HepG2 (cell line): ENCODE data around the gene ZNF382. TPM values are rescaled to one million over a fixed set of nuclear protein-coding genes. Genes with fewer than 3 reads are reported as not detected.

Experiments
- ARNT ChIP-seq: fragments of 450-650 bp; IDR thresholded peaks from 2 replicates; pipeline ENCODE4 v1.6.1; 2017
- JARID2 ChIP-seq: sonication (generic); formaldehyde crosslinking; IDR thresholded peaks from 2 replicates; pipeline ENCODE4 v1.8.1; 2023; ENCODE audit warnings: missing genetic modification reagents, inconsistent platforms; ENCODE audit not compliant: insufficient replicate concordance
- MAZ ChIP-seq, 2 experiments: sonication (generic) in 1 of 2; formaldehyde crosslinking in 1 of 2; IDR thresholded peaks; 2 replicates each; pipeline versions ENCODE4 v1.5.0 to v1.6.1; 2012 to 2020; ENCODE audit warnings: low read depth in 2 of 2, mild to moderate bottlenecking in 2 of 2, borderline replicate concordance in 1 of 2, improper control_type of control experiment in 1 of 2, low read length in 1 of 2, missing genetic modification reagents in 1 of 2, moderate library complexity in 1 of 2
- MEIS1 ChIP-seq: sonication (generic); formaldehyde crosslinking; IDR thresholded peaks from 2 replicates; pipeline ENCODE4 v1.9.0; 2021; ENCODE audit warnings: mild to moderate bottlenecking, missing genetic modification reagents, moderate library complexity, borderline replicate concordance
- PAX8 ChIP-seq: sonication (generic); formaldehyde crosslinking; IDR thresholded peaks from 2 replicates; pipeline ENCODE4 v1.8.0; 2022; ENCODE audit warnings: mild to moderate bottlenecking, missing genetic modification reagents, borderline replicate concordance
- PHF20 ChIP-seq: sonication (generic); formaldehyde crosslinking; IDR thresholded peaks from 2 replicates; pipeline ENCODE4 v1.5.0; 2020; ENCODE audit warnings: mild to moderate bottlenecking, missing genetic modification reagents
- RBAK ChIP-seq: sonication (generic); formaldehyde crosslinking; IDR thresholded peaks from 2 replicates; pipeline ENCODE4 v1.5.1; 2020; ENCODE audit warnings: mild to moderate bottlenecking, missing genetic modification reagents
- SPEN ChIP-seq: sonication (generic); formaldehyde crosslinking; IDR thresholded peaks from 2 replicates; pipeline ENCODE4 v1.5.1; 2020; ENCODE audit warnings: low read depth, mild to moderate bottlenecking, missing genetic modification reagents
- ZNF124 ChIP-seq: sonication (generic); formaldehyde crosslinking; IDR thresholded peaks from 2 replicates; pipeline ENCODE4 v1.4.0; 2020; ENCODE audit warnings: missing genetic modification reagents
- ZNF20 ChIP-seq: sonication (generic); formaldehyde crosslinking; IDR thresholded peaks from 2 replicates; pipeline ENCODE4 v1.4.0; 2020; ENCODE audit warnings: mild to moderate bottlenecking, moderate library complexity, missing genetic modification reagents
- ZNF234 ChIP-seq: sonication (generic); formaldehyde crosslinking; conservative IDR thresholded peaks from 2 replicates; pipeline ENCODE4 v1.5.1; 2020; ENCODE audit warnings: mild to moderate bottlenecking, missing genetic modification reagents
- ZNF550 ChIP-seq: sonication (generic); formaldehyde crosslinking; IDR thresholded peaks from 2 replicates; pipeline ENCODE4 v1.4.0; 2020; ENCODE audit warnings: mild to moderate bottlenecking, missing genetic modification reagents, borderline replicate concordance
- polyA plus RNA-seq, 8 experiments: library from polyadenylated mRNA; depleted of rRNA in 3 of 8; stranded (reverse) in 7 of 8; unstranded in 1 of 8; fragments of >200 nt; fragmentation: Illumina TruSeq in 4 of 8; extraction: Trizol in 4 of 8; gene quantifications; 2 replicates each; pipeline versions ENCODE4 v1.2.1 to v1.2.3, GENCODE V29; 2011 to 2016; ENCODE audit warnings: low read depth in 4 of 8, missing spikeins in 1 of 8, mixed read lengths in 1 of 8; ENCODE audit not compliant: insufficient read depth in 1 of 8
- total RNA-seq, 5 experiments: library from RNA; depleted of rRNA; stranded (reverse); fragments of >200 nt; fragmentation: Illumina TruSeq; extraction: Trizol; gene quantifications; 2 replicates each; pipeline ENCODE4 v1.2.3, GENCODE V29; 2016; ENCODE audit warnings: low read depth in 1 of 5
- TF ChIP-seq, protein P1 (sequence below): sonication (generic); formaldehyde crosslinking; IDR thresholded peaks from 2 replicates; pipeline ENCODE4 v1.5.1; 2020; ENCODE audit warnings: missing genetic modification reagents, mild to moderate bottlenecking, borderline replicate concordance
- TF ChIP-seq, protein P2 (sequence below): sonication (generic); formaldehyde crosslinking; IDR thresholded peaks from 2 replicates; pipeline ENCODE4 v1.8.0; 2023; ENCODE audit warnings: mild to moderate bottlenecking, missing genetic modification reagents
- TF ChIP-seq, protein P3 (sequence below): IDR thresholded peaks from 2 replicates; pipeline ENCODE4 v1.6.1; 2016; ENCODE audit warnings: low read depth

ZNF382 gene
- total and polyA plus RNA-seq, 2 of the 13 experiments (the other 11 are each of a cell fraction or from before 2014, with no cell fraction given), result 2.3 to 6.8 TPM

DNA sequence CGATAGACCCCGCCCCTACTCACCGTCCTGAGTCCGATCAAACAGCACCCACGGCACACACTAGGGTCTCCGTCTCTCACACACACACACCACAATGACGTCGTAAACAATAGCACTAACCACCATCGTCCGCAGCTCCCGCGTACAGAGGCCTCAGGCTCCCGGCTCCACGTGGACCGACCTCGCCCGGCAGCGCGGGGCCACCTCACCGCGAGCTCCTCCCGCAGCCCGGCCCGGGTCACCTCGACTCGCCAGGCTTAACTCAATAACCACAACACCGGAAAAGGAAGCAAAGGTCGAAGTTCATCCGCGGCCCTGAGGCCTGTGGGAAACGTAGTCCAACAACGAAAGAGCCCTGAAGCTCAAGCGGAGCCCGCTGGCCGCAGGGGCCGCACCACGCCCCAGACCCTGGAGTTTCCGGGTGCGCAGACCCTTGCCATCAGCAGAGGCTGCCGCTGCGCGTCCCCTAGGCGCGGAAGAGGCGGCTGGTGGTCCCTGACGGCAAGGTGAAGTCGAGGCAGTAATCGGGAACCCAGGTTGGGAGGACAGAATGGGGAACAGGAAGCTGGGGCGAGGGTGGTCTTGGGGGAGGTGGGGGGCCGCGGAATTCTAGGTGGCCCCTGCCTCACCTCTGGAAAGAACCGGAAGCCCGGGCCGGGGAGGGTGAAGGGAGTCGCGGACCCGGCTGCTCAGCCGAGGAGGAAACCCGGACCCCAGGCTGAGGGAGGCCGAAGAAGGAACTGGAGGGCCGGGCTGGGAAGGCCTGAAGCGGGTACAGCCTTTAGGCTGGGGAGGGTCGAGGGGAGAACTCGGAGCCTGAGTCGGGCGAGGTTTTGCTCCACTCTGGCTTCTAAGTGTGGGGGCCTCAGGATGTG lies 31.9 kb upstream of the ZNF382 start, which contains the start of gene ZNF529 (continued):
- TF ChIP-seq, protein P1, sequence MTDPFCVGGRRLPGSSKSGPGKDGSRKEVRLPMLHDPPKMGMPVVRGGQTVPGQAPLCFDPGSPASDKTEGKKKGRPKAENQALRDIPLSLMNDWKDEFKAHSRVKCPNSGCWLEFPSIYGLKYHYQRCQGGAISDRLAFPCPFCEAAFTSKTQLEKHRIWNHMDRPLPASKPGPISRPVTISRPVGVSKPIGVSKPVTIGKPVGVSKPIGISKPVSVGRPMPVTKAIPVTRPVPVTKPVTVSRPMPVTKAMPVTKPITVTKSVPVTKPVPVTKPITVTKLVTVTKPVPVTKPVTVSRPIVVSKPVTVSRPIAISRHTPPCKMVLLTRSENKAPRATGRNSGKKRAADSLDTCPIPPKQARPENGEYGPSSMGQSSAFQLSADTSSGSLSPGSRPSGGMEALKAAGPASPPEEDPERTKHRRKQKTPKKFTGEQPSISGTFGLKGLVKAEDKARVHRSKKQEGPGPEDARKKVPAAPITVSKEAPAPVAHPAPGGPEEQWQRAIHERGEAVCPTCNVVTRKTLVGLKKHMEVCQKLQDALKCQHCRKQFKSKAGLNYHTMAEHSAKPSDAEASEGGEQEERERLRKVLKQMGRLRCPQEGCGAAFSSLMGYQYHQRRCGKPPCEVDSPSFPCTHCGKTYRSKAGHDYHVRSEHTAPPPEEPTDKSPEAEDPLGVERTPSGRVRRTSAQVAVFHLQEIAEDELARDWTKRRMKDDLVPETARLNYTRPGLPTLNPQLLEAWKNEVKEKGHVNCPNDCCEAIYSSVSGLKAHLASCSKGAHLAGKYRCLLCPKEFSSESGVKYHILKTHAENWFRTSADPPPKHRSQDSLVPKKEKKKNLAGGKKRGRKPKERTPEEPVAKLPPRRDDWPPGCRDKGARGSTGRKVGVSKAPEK, result no peak
- TF ChIP-seq, protein P2, sequence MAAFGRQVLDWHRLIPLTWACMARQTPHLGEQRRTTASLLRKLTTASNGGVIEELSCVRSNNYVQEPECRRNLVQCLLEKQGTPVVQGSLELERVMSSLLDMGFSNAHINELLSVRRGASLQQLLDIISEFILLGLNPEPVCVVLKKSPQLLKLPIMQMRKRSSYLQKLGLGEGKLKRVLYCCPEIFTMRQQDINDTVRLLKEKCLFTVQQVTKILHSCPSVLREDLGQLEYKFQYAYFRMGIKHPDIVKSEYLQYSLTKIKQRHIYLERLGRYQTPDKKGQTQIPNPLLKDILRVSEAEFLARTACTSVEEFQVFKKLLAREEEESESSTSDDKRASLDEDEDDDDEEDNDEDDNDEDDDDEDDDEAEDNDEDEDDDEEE (CRISPR knock-in tag), result 0 out of 2 replicates have a peak, but pooled peaks have one; percentile 19
- TF ChIP-seq JARID2 (CRISPR knock-in tag), result no peak
- 0 out of 2 replicates have a peak, but pooled peaks have one; percentile 68 for TF ChIP-seq ZNF124
- TF ChIP-seq ZNF20 (CRISPR knock-in tag), result no peak
- TF ChIP-seq RBAK, result no peak
- peak; percentile 45; the same call in 1 of the 2 replicates for TF ChIP-seq ZNF550
- TF ChIP-seq PAX8, result no peak
- TF ChIP-seq ZNF234 (CRISPR knock-in tag), result no peak; the same call in 1 of the 2 replicates
- no peak for TF ChIP-seq MAZ (IDR thresholded peaks at IDR 0.05; ENCODE audit: borderline replicate concordance, low read depth, low read length)
- TF ChIP-seq MAZ (CRISPR knock-in tag; IDR thresholded peaks at IDR 0.05; ENCODE audit: low read depth), result peak; percentile 58
- no peak for TF ChIP-seq ARNT
- peak; percentile 93 for TF ChIP-seq SPEN (CRISPR knock-in tag)
- TF ChIP-seq, protein P3, sequence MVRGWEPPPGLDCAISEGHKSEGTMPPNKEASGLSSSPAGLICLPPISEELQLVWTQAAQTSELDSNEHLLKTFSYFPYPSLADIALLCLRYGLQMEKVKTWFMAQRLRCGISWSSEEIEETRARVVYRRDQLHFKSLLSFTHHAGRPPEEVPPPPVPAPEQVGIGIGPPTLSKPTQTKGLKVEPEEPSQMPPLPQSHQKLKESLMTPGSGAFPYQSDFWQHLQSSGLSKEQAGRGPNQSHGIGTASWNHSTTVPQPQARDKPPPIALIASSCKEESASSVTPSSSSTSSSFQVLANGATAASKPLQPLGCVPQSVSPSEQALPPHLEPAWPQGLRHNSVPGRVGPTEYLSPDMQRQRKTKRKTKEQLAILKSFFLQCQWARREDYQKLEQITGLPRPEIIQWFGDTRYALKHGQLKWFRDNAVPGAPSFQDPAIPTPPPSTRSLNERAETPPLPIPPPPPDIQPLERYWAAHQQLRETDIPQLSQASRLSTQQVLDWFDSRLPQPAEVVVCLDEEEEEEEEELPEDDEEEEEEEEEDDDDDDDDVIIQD (CRISPR knock-in tag), result no peak
- TF ChIP-seq MEIS1, result no peak
- peak; percentile 88 for TF ChIP-seq PHF20 (CRISPR knock-in tag)
